CD4-positive, CD25-positive, alpha-beta regulatory T cell (primary cell): ENCODE results near the gene RNF182. TPM values are rescaled to one million over a fixed set of nuclear protein-coding genes. Genes with fewer than 3 reads are reported as not detected.

ENCODE experiments used
- ATAC-seq, 2 donors: fragments of 150-1000 bp; cut with Tn5 transposase; one replicate each; pipeline ENCODE4 v1.10.0; 2021; ENCODE audit warnings: low read depth in 2 of 2, moderate number of reproducible peaks in 2 of 2, moderate library complexity in 1 of 2
- DNase-seq, 3 donors: peaks; one replicate each; pipeline versions ENCODE4 v3.0.0 to v3.0.0-alpha.2; 2012 to 2022; ENCODE audit warnings: mixed read lengths in 1 of 3
- H3K27ac ChIP-seq: one replicate; pipeline ENCODE4 v1.7.0; 2013; ENCODE audit warnings: mild to moderate bottlenecking, low read length; ENCODE audit not compliant: insufficient read depth, poor library complexity, severe bottlenecking
- H3K27me3 ChIP-seq: one replicate; pipeline ENCODE4 v1.7.0; 2013; ENCODE audit warnings: low read length; ENCODE audit not compliant: control insufficient read depth, insufficient read depth
- H3K36me3 ChIP-seq: one replicate; pipeline ENCODE4 v1.7.0; 2013; ENCODE audit warnings: mild to moderate bottlenecking, low read length, moderate library complexity; ENCODE audit not compliant: control insufficient read depth, insufficient read depth
- H3K4me1 ChIP-seq: 2 replicates; pipeline ENCODE4 v1.7.0; 2013; ENCODE audit warnings: mild to moderate bottlenecking, low read length; ENCODE audit not compliant: insufficient read depth, control insufficient read depth, poor library complexity, severe bottlenecking
- H3K4me3 ChIP-seq: one replicate; pipeline ENCODE4 v1.7.0; 2013; ENCODE audit warnings: low read depth, mild to moderate bottlenecking, low read length, moderate library complexity
- H3K9me3 ChIP-seq, 2 experiments: 1 replicate in 1 of 2; 2 replicates in 1 of 2; pipeline ENCODE4 v1.7.0; 2013; ENCODE audit warnings: low read length in 2 of 2, mild to moderate bottlenecking in 1 of 2, moderate library complexity in 1 of 2; ENCODE audit not compliant: control insufficient read depth in 2 of 2
- H3K27ac Mint-ChIP-seq, 3 donors: one replicate each; pipeline ENCODE4 v1.8.0; 2020 to 2022; ENCODE audit warnings: mild to moderate bottlenecking in 3 of 3, mixed read lengths in 3 of 3, moderate library complexity in 2 of 3
- H3K27me3 Mint-ChIP-seq: one replicate; pipeline ENCODE4 v1.8.0; 2022; ENCODE audit warnings: mild to moderate bottlenecking, mixed read lengths
- H3K36me3 Mint-ChIP-seq: one replicate; pipeline ENCODE4 v1.8.0; 2020; ENCODE audit warnings: mixed read lengths
- H3K4me1 Mint-ChIP-seq, 4 donors: one replicate each; pipeline ENCODE4 v1.8.0; 2020 to 2022; ENCODE audit warnings: mixed read lengths in 4 of 4, mild to moderate bottlenecking in 1 of 4
- H3K4me3 Mint-ChIP-seq, 4 donors: one replicate each; pipeline ENCODE4 v1.8.0; 2020 to 2022; ENCODE audit warnings: mild to moderate bottlenecking in 4 of 4, mixed read lengths in 4 of 4, moderate library complexity in 3 of 4
- H3K9me3 Mint-ChIP-seq, 7 donors: one replicate each; pipeline ENCODE4 v1.8.0; 2020 to 2022; ENCODE audit warnings: mixed read lengths in 7 of 7, mild to moderate bottlenecking in 3 of 7, moderate library complexity in 2 of 7
- polyA plus RNA-seq, 4 donors: library from polyadenylated mRNA; unstranded; fragments of 300-500 nt; fragmentation: Illumina TruSeq; gene quantifications; one replicate each; pipeline ENCODE4 v1.2.3, GENCODE V29; 2021
- total RNA-seq: library from RNA; stranded (reverse); gene quantifications from one replicate; pipeline ENCODE4 v1.2.3, GENCODE V29; 2022

RNF182 gene
- total and polyA plus RNA-seq, 5 donors from 2014 or later, result not detected

DNA sequence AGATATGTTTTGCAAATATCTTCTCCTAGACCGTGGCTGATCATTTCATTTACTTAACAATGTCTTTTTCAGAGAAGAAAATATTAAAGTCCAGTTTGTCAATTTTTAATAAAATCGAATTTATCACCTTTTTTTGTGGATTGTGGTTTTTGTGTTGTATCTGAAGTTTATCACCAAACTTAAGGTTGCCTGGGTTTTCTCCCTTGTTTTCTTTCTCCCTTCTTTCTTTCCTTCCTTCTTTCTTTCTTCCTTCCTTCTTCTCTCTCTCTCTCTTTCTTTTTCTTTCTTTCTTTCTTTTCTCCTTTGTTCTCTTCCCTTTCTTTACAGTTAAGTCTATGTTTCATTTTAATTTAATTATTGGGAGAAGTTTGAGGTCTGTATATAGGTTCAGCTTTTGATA, 68.7 kb downstream of the RNF182 start:
- no peak overlapping the region for H3K27ac Mint-ChIP-seq
- no peak for ATAC-seq
- H3K4me3 Mint-ChIP-seq, result no peak overlapping the region
- H3K4me1 Mint-ChIP-seq, result no peaks in the 10 kb centered on the region
- no peak for DNase-seq
- H3K36me3 Mint-ChIP-seq, result no peaks in the 10 kb centered on the region
- Histone ChIP-seq H3K4me1 (no peaks in the 10 kb centered on the region), H3K4me3 (no peak overlapping the region), H3K27ac (no peak overlapping the region), H3K9me3 (no peaks in the 10 kb centered on the region), H3K27me3 (peaks cover 12% of the 10 kb centered on the region), H3K36me3 (no peaks in the 10 kb centered on the region)
- H3K27me3 Mint-ChIP-seq, result peaks cover 53% of the 10 kb centered on the region
- peaks cover 0 to 6% (median 0%) of the 10 kb centered on the region in 7 donors for H3K9me3 Mint-ChIP-seq

DNA sequence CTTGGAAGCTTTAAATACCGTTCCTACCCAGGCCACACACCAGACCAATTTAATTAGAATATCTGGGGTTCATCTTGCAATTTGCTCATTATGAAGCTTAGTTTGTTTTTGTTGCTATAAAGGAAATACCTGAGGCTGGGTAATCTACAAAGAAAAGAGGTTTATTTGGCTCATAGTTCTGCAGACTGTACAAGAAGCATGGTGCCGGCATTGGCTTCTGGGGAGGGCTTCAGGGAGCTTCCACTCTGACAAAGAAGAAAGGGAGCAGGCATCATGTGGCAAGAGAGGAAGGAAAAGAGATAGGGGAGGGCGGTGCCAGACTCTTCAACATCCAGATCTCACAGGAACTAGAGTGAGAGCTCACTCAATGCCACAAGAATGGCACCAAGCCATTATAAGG, 73.6 kb downstream of the RNF182 start:
- no peak overlapping the region for H3K27ac Mint-ChIP-seq
- Histone ChIP-seq H3K4me1 (no peaks in the 10 kb centered on the region), H3K27ac (no peak overlapping the region), H3K36me3 (no peaks in the 10 kb centered on the region), H3K9me3 (no peaks in the 10 kb centered on the region), H3K4me3 (no peak overlapping the region), H3K27me3 (peaks cover 10% of the 10 kb centered on the region)
- DNase-seq (no peak), ATAC-seq (no peak)
- no peaks in the 10 kb centered on the region for H3K4me1 Mint-ChIP-seq
- peaks cover 0 to 7% (median 0%) of the 10 kb centered on the region in 7 donors for H3K9me3 Mint-ChIP-seq
- H3K36me3 Mint-ChIP-seq, result no peaks in the 10 kb centered on the region
- peaks cover 36% of the 10 kb centered on the region for H3K27me3 Mint-ChIP-seq
- no peak overlapping the region for H3K4me3 Mint-ChIP-seq

DNA sequence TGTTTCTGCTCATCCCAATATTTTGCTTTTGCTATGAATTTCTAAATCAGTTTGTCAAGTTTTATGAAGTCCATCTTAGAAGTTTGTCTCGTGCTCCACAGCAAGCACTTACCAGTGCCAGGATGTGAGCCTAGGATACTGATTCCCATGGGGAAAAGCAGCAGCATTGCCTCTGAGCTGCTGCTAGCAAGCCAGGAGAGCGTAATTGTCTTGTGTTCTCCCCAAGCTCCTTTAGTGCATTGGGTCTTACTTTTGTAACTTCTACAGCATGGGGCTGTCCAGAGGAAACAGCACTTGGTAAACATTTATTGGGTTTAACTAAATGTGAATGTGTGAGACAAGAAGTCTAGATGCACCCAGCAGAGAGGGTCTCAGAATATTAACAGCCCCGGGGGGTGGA, 76.1 kb downstream of the RNF182 start:
- H3K27ac ChIP-seq, result no peak overlapping the region
- DNase-seq (no peak), ATAC-seq (no peak)
- Mint-ChIP-seq H3K36me3 (no peaks in the 10 kb centered on the region), H3K27me3 (peaks cover 25% of the 10 kb centered on the region), H3K4me1 (no peaks in the 10 kb centered on the region), H3K9me3 (peaks cover 0 to 10% (median 0%) of the 10 kb centered on the region in 7 donors), H3K4me3 (no peak overlapping the region), H3K27ac (no peak overlapping the region)
- no peak overlapping the region for H3K4me3 ChIP-seq
- H3K36me3 ChIP-seq, result no peaks in the 10 kb centered on the region
- no peaks in the 10 kb centered on the region for H3K9me3 ChIP-seq
- H3K27me3 ChIP-seq, result peaks cover 6% of the 10 kb centered on the region
- no peaks in the 10 kb centered on the region for H3K4me1 ChIP-seq

DNA sequence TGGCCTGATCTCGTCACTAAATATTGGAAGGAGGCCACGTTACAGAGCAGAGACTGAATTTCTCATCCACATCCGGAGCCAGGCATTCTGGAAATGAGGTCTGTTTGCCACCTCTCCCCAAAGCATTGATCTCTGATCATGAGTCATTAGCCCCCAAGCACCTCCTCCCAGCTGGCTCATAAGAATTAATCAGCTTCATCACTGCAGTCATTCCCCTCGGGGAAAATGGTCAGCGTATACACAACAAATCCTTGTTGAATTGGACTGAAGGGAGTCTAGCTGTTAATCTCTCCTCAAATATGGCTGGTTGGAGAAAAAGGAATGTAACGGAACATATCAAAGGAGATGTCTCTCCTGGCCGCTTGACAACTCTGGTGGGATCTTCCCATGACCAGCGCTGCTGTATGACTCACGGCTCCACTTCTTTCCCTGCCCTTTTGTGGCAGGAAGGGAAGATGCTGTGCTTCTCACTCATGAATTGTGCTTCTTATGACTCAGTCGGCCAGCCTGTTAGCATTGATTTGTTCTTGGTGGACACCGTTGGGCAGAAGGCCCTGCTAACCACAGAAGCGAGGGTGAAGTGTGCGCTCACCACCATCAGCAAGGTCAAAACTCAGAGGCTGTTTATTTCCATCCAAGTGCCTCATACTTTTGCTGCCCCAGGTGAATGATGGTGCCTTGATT, 76.7 kb downstream of the RNF182 start:
- H3K4me1 Mint-ChIP-seq, result no peaks in the 10 kb centered on the region
- H3K4me3 Mint-ChIP-seq, result no peak overlapping the region
- H3K27me3 ChIP-seq, result peaks cover 6% of the 10 kb centered on the region
- H3K4me1 ChIP-seq, result no peaks in the 10 kb centered on the region
- H3K36me3 Mint-ChIP-seq, result no peaks in the 10 kb centered on the region
- peaks cover 0 to 10% (median 0%) of the 10 kb centered on the region in 7 donors for H3K9me3 Mint-ChIP-seq
- no peaks in the 10 kb centered on the region for H3K36me3 ChIP-seq
- no peak for ATAC-seq
- H3K9me3 ChIP-seq, result no peaks in the 10 kb centered on the region
- no peak overlapping the region for H3K4me3 ChIP-seq
- H3K27ac ChIP-seq, result no peak overlapping the region
- DNase-seq, result no peak
- H3K27me3 Mint-ChIP-seq, result peaks cover 22% of the 10 kb centered on the region
- no peak overlapping the region for H3K27ac Mint-ChIP-seq

DNA sequence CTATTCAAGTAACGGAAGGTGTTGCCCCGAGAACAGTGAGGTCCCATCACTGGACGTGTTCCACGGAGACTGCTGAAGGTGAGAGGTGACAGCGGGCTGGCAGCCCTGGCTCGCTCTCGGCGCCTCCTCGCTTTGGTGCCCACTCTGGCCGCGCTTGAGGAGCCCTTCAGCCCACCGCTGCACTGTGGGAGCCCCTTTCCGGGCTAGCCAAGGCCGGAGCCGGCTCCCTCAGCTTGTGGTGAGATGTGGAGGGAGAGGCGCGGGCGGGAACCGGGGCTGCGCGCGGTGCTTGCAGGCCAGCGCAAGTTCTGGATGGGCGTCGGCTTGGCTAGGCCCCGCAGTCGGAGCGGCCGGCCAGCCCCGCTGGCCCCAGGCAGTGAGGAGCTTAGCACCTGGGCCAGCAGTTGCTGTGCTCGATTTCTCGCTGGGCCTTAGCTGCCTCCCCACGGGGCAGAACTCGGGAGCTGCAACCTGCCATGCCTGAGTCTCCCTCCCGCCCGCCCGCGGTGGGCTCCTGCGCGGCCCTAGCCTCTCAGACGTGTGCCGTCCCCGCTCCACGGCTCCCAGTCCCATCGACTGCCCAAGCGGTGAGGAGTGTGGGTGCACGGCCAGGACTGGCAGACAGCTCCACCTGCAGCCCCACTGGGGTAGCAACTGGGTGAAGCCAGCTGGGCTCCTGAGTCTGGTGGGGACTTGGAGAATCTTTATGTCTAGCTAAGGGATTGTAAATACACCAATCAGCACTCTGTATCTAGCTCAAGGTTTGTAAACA, 77.6 kb downstream of the RNF182 start:
- no peak for ATAC-seq
- H3K4me3 Mint-ChIP-seq, result no peak overlapping the region
- H3K4me1 Mint-ChIP-seq, result no peaks in the 10 kb centered on the region

DNA sequence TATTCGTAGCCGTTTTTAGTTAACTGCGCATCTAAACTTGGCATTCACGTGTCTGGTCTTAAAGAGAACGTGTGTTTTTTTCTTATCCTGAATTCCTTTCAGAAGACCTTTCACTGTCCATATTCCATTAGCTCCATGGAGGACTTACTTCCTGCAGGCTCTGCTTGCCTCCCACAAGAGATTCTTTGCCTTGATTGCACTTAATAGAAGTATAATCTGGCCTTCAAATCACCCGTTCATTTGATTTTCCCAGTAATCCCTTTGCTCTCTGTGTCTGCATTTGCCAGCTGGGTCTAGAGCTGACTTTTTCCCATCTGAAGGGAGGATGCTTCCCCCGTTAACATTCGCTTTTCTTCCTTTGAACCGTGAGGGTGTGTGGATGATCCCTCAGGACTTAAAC, 79.5 kb downstream of the RNF182 start:
- peaks cover 8% of the 10 kb centered on the region for H3K27me3 Mint-ChIP-seq
- Histone ChIP-seq H3K36me3 (no peaks in the 10 kb centered on the region), H3K9me3 (no peaks in the 10 kb centered on the region), H3K4me1 (no peaks in the 10 kb centered on the region), H3K4me3 (no peak overlapping the region), H3K27ac (no peak overlapping the region), H3K27me3 (peaks cover 6% of the 10 kb centered on the region)
- no peak for ATAC-seq
- H3K4me3 Mint-ChIP-seq, result no peak overlapping the region
- H3K4me1 Mint-ChIP-seq, result no peaks in the 10 kb centered on the region
- H3K9me3 Mint-ChIP-seq, result peaks cover 0 to 5% (median 0%) of the 10 kb centered on the region in 7 donors
- H3K36me3 Mint-ChIP-seq, result no peaks in the 10 kb centered on the region
- no peak overlapping the region for H3K27ac Mint-ChIP-seq
- DNase-seq, result no peak

More for the DNA sequence above, 77.6 kb downstream of the RNF182 start:
- Mint-ChIP-seq H3K27me3 (peaks cover 21% of the 10 kb centered on the region), H3K36me3 (no peaks in the 10 kb centered on the region), H3K27ac (no peak overlapping the region), H3K9me3 (peaks cover 0 to 10% (median 0%) of the 10 kb centered on the region in 7 donors)
- H3K4me1 ChIP-seq, result no peaks in the 10 kb centered on the region
- H3K4me3 ChIP-seq, result no peak overlapping the region
- no peak overlapping the region for H3K27ac ChIP-seq
- no peaks in the 10 kb centered on the region for H3K36me3 ChIP-seq
- H3K9me3 ChIP-seq, result no peaks in the 10 kb centered on the region
- DNase-seq, result no peak
- H3K27me3 ChIP-seq, result peaks cover 6% of the 10 kb centered on the region

DNA sequence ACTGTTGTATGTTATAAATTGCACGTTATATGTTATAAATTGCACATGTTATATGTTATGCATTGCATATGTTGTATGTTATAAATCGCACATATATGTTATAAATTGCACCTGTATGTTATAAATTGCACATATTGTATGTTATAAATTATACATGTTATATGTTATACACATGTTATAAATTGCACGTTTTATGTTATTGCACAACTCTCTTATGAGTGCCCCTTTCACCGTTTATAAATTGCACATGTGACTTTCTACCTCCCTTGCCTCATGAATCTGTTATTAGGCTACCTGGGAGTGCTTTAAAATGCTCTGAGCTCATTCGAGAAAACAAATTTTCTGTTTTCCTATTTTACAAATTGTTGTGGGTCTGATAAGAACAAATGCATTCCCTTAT, 84.1 kb downstream of the RNF182 start:
- H3K36me3 Mint-ChIP-seq, result no peaks in the 10 kb centered on the region
- H3K4me1 ChIP-seq, result no peaks in the 10 kb centered on the region
- no peak overlapping the region for H3K4me3 Mint-ChIP-seq
- H3K9me3 ChIP-seq, result no peaks in the 10 kb centered on the region
- H3K27me3 Mint-ChIP-seq, result peaks cover 24% of the 10 kb centered on the region
- H3K36me3 ChIP-seq, result no peaks in the 10 kb centered on the region
- no peak overlapping the region for H3K27ac ChIP-seq
- no peak overlapping the region for H3K4me3 ChIP-seq
- DNase-seq, result no peak
- peaks cover 0 to 3% (median 0%) of the 10 kb centered on the region in 7 donors for H3K9me3 Mint-ChIP-seq
- peaks cover 9% of the 10 kb centered on the region for H3K27me3 ChIP-seq
- ATAC-seq, result no peak
- no peaks in the 10 kb centered on the region for H3K4me1 Mint-ChIP-seq
- H3K27ac Mint-ChIP-seq, result peak overlapping the region in 1 of 3 donors; percentile 61
